Measurements from ENCODE around the gene ADGRD1.
"Not testable (repeated sequence)": the region's sequence is repeated elsewhere in the genome, so short reads cannot be mapped to it uniquely, and the experiment has no call there.

ADGRD1 gene

GRCh38 chr12:131067981-131068851 is 114.5 kb downstream of the ADGRD1 start:
- DNase-seq (ENCODE audit: extremely low read depth, low read depth), result no peak
- TF ChIP-seq CTCF (IDR thresholded peaks at IDR 0.05; ENCODE audit: low read depth, low read length), result no peak

GRCh38 chr12:131068926-131069720 is 115.4 kb downstream of the ADGRD1 start:
- DNase-seq (ENCODE audit: extremely low read depth, low read depth), result not testable (repeated sequence)

GRCh38 chr12:131070136-131070535 is 116.4 kb downstream of the ADGRD1 start:
- not testable (repeated sequence) for DNase-seq (ENCODE audit: extremely low read depth, low read depth)

GRCh38 chr12:131070668-131071067 is 117.0 kb downstream of the ADGRD1 start:
- not testable (repeated sequence) for DNase-seq (ENCODE audit: extremely low read depth, low read depth)

- not testable (repeated sequence) for DNase-seq (ENCODE audit: extremely low read depth, low read depth)
These were observed 117.6 kb downstream of the ADGRD1 start for GRCh38 chr12:131071234-131071820.

- DNase-seq (ENCODE audit: extremely low read depth, low read depth), result not testable (repeated sequence)
These were observed 118.2 kb downstream of the ADGRD1 start for GRCh38 chr12:131071950-131072349.

- no peak for DNase-seq (ENCODE audit: extremely low read depth, low read depth)
- TF ChIP-seq CTCF (IDR thresholded peaks at IDR 0.05; ENCODE audit: low read depth, low read length), result no peak
These were observed 118.9 kb downstream of the ADGRD1 start for GRCh38 chr12:131072451-131073230.

- no peak for TF ChIP-seq CTCF (IDR thresholded peaks at IDR 0.05; ENCODE audit: low read depth, low read length)
- no peak for DNase-seq (ENCODE audit: extremely low read depth, low read depth)
These were observed 120.7 kb downstream of the ADGRD1 start for GRCh38 chr12:131074221-131075083.

- TF ChIP-seq CTCF (IDR thresholded peaks at IDR 0.05; ENCODE audit: low read depth, low read length), result no peak
- DNase-seq (ENCODE audit: extremely low read depth, low read depth), result no peak
These were observed 121.5 kb downstream of the ADGRD1 start for GRCh38 chr12:131075194-131075593.
